ENCODE measurements around the gene DLGAP1. TPM values are rescaled to one million over a fixed set of nuclear protein-coding genes. Genes with fewer than 3 reads are reported as not detected.

Gene DLGAP1
- total and polyA plus RNA-seq, 2 of the 13 experiments (the other 11 are each of a cell fraction or from before 2014, with no cell fraction given): 0.01 TPM; not detected in 1

DNA sequence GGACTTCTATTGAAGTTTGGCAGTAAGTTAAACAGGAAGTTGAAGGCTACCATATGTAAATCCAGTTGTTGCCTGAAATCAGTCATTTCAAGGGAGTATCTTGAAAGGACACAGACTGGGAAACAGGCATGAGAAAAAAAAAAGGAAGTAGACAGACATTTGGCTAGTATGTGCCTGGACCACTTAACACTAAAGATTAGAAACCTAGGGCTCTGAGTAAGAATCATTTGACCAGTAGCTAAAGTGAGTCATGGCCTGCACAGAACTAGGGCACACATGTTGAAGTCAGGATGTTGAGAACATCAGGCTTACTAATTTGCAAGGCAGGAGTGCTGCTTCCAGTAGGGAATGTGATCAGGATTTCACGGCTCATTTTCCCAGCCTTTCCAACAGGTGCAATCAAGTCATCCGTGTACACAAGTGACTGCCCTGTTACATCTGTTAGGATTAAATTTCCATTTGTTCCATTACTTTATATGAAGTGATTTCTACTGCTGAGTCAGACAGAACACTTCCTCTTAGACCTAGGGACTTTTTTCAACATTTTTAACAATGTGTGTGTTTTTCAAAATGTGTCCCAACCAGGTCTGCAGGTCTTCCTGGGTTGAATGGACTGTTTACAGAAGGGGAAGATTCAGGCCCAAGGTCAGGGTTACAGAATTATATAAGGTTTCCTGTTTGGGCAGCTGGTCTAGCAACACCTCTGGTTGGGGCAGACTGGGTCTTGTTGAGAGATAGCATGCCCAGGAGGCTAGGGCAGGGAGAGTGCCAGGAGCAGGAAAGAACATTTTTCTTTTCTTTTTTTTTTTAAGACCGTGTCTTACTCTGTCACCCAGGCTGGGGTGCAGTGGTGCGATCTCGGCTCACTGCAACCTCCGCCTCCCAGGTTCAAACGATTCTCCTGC lies 859.5 kb downstream of the DLGAP1 start (continued):
- peak; percentile 75; the same call in 1 of the 2 replicates for TF ChIP-seq SIX1 (CRISPR knock-in tag; IDR thresholded peaks at IDR 0.05; ENCODE audit: borderline replicate concordance)
- TF ChIP-seq TBX3 (IDR thresholded peaks at IDR 0.05; ENCODE audit: borderline replicate concordance): peak; percentile 90
- TF ChIP-seq GATA4 (IDR thresholded peaks at IDR 0.05; ENCODE audit: borderline replicate concordance, low read depth): peak; percentile 87
- TF ChIP-seq, protein P1, sequence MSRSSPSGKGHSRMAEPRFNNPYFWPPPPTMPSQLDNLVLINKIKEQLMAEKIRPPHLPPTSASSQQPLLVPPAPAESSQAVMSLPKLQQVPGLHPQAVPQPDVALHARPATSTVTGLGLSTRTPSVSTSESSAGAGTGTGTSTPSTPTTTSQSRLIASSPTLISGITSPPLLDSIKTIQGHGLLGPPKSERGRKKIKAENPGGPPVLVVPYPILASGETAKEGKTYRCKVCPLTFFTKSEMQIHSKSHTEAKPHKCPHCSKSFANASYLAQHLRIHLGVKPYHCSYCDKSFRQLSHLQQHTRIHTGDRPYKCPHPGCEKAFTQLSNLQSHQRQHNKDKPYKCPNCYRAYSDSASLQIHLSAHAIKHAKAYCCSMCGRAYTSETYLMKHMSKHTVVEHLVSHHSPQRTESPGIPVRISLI (CRISPR knock-in tag; IDR thresholded peaks at IDR 0.05; ENCODE audit: borderline replicate concordance): peak; percentile 79
- TF ChIP-seq MED1 (CRISPR knock-in tag; IDR thresholded peaks at IDR 0.05): peak; percentile 98
- peak; percentile 50 for TF ChIP-seq PITX1 (CRISPR knock-in tag; IDR thresholded peaks at IDR 0.05)
- 0 out of 2 replicates have a peak, but pooled peaks have one; percentile 43 for TF ChIP-seq ATF7-NPFF (CRISPR knock-in tag; IDR thresholded peaks at IDR 0.05; ENCODE audit: low read depth)
- TF ChIP-seq, protein P2, sequence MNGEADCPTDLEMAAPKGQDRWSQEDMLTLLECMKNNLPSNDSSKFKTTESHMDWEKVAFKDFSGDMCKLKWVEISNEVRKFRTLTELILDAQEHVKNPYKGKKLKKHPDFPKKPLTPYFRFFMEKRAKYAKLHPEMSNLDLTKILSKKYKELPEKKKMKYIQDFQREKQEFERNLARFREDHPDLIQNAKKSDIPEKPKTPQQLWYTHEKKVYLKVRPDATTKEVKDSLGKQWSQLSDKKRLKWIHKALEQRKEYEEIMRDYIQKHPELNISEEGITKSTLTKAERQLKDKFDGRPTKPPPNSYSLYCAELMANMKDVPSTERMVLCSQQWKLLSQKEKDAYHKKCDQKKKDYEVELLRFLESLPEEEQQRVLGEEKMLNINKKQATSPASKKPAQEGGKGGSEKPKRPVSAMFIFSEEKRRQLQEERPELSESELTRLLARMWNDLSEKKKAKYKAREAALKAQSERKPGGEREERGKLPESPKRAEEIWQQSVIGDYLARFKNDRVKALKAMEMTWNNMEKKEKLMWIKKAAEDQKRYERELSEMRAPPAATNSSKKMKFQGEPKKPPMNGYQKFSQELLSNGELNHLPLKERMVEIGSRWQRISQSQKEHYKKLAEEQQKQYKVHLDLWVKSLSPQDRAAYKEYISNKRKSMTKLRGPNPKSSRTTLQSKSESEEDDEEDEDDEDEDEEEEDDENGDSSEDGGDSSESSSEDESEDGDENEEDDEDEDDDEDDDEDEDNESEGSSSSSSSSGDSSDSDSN (CRISPR knock-in tag; IDR thresholded peaks at IDR 0.05): peak; percentile 27; the same call in 1 of the 2 replicates
- peak; percentile 95 for TF ChIP-seq RARA (CRISPR knock-in tag; IDR thresholded peaks at IDR 0.05)
- TF ChIP-seq ZNF790 (CRISPR knock-in tag; IDR thresholded peaks at IDR 0.05; ENCODE audit: borderline replicate concordance): peak; percentile 46; the same call in 1 of the 2 replicates
- TF ChIP-seq SATB2 (CRISPR knock-in tag; IDR thresholded peaks at IDR 0.05): no peak
- no peak for TF ChIP-seq ZNF749 (CRISPR knock-in tag; IDR thresholded peaks at IDR 0.05; ENCODE audit: borderline replicate concordance)
- peak; percentile 58 for TF ChIP-seq THAP11 (CRISPR knock-in tag; IDR thresholded peaks at IDR 0.05)
- TF ChIP-seq ZNF350 (CRISPR knock-in tag; IDR thresholded peaks at IDR 0.05; ENCODE audit: borderline replicate concordance, low read depth): peak; percentile 40; the same call in 1 of the 2 replicates
- TF ChIP-seq, protein P3, sequence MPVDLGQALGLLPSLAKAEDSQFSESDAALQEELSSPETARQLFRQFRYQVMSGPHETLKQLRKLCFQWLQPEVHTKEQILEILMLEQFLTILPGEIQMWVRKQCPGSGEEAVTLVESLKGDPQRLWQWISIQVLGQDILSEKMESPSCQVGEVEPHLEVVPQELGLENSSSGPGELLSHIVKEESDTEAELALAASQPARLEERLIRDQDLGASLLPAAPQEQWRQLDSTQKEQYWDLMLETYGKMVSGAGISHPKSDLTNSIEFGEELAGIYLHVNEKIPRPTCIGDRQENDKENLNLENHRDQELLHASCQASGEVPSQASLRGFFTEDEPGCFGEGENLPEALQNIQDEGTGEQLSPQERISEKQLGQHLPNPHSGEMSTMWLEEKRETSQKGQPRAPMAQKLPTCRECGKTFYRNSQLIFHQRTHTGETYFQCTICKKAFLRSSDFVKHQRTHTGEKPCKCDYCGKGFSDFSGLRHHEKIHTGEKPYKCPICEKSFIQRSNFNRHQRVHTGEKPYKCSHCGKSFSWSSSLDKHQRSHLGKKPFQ (CRISPR knock-in tag; IDR thresholded peaks at IDR 0.05; ENCODE audit: insufficient replicate concordance): peak; percentile 66
- TF ChIP-seq, protein P4, sequence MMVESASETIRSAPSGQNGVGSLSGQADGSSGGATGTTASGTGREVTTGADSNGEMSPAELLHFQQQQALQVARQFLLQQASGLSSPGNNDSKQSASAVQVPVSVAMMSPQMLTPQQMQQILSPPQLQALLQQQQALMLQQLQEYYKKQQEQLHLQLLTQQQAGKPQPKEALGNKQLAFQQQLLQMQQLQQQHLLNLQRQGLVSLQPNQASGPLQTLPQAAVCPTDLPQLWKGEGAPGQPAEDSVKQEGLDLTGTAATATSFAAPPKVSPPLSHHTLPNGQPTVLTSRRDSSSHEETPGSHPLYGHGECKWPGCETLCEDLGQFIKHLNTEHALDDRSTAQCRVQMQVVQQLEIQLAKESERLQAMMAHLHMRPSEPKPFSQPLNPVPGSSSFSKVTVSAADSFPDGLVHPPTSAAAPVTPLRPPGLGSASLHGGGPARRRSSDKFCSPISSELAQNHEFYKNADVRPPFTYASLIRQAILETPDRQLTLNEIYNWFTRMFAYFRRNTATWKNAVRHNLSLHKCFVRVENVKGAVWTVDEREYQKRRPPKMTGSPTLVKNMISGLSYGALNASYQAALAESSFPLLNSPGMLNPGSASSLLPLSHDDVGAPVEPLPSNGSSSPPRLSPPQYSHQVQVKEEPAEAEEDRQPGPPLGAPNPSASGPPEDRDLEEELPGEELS (CRISPR knock-in tag; IDR thresholded peaks at IDR 0.05): peak; percentile 85
- TF ChIP-seq ELF3 (CRISPR knock-in tag; IDR thresholded peaks at IDR 0.05): peak; percentile 91
- peak; percentile 71 for TF ChIP-seq SOX13 (IDR thresholded peaks at IDR 0.05)
- TF ChIP-seq SOX13 (CRISPR knock-in tag; conservative IDR thresholded peaks at IDR 0.05 in 1 of 2, IDR thresholded peaks at IDR 0.05 in 1 of 2): peak in 1 of 2 experiments; percentile 91; a peak in 2 of 4 replicates
- TF ChIP-seq ZMYM3 (CRISPR knock-in tag; IDR thresholded peaks at IDR 0.05): peak; percentile 42; the same call in 1 of the 2 replicates

Data from HepG2 (cell line).